PC-9 (cell line): ENCODE measurements around the gene ZNF488. TPM values are rescaled to one million over a fixed set of nuclear protein-coding genes. Genes with fewer than 3 reads are reported as not detected.

Source experiments
- BruUV-seq: library from RNA; stranded (reverse); fragments of 400-500 nt; replicated peaks from 2 replicates; lab custom pipeline; 2021; lab: Mats Ljungman, UMichigan
- CTCF ChIA-PET: fragments of 300-600 bp; sonication (Branson Sonifier 250); formaldehyde crosslinking; loops from one replicate; lab custom pipeline; 2022; ENCODE audit warnings: antibody characterized with exemption; lab: Charles Lee
- POLR2A ChIA-PET: fragments of 300-600 bp; sonication (Branson Sonifier 250); formaldehyde crosslinking; loops from one replicate; lab custom pipeline; 2022; ENCODE audit warnings: antibody characterized with exemption; ENCODE audit not compliant: unreplicated experiment; lab: Charles Lee
- DNase-seq, 2 experiments: peaks; one replicate each; pipeline versions ENCODE4 v3.0.0 to v3.0.0-alpha.2; 2015 to 2022; ENCODE audit warnings: mixed read lengths in 1 of 2
- H2AFZ ChIP-seq: fragments of 200-600 bp; sonication (generic); 2 replicates; pipeline ENCODE4 v1.8.1; 2017; ENCODE audit warnings: antibody characterized with exemption
- H3F3A ChIP-seq: fragments of 200-600 bp; sonication (generic); 2 replicates; pipeline ENCODE4 v1.8.1; 2017; ENCODE audit warnings: antibody characterized with exemption, mild to moderate bottlenecking, low read depth; ENCODE audit not compliant: insufficient read depth
- H3K27ac ChIP-seq: fragments of 200-600 bp; sonication (generic); 2 replicates; pipeline ENCODE4 v1.6.1; 2016; ENCODE audit warnings: mixed run types
- H3K27me3 ChIP-seq: fragments of 200-600 bp; sonication (generic); 2 replicates; pipeline ENCODE4 v1.6.1; 2016; ENCODE audit warnings: low read depth, mixed run types; ENCODE audit not compliant: insufficient read depth
- H3K36me3 ChIP-seq: fragments of 200-600 bp; sonication (generic); 2 replicates; pipeline ENCODE4 v1.6.1; 2016; ENCODE audit warnings: low read depth, mixed run types
- H3K4me1 ChIP-seq: fragments of 200-600 bp; sonication (generic); replicated peaks from 2 replicates; pipeline ENCODE4 v1.6.1; 2016; ENCODE audit warnings: mixed run types; ENCODE audit not compliant: insufficient read depth
- H3K4me2 ChIP-seq: fragments of 200-600 bp; sonication (generic); 2 replicates; pipeline ENCODE4 v1.6.1; 2017; ENCODE audit warnings: mixed run types
- H3K4me3 ChIP-seq: fragments of 200-600 bp; sonication (generic); 2 replicates; pipeline ENCODE4 v1.6.1; 2016; ENCODE audit warnings: mixed run types
- H3K79me2 ChIP-seq: fragments of 200-600 bp; sonication (generic); 2 replicates; pipeline ENCODE4 v1.6.1; 2017; ENCODE audit warnings: low read depth, mixed run types
- H3K9me2 ChIP-seq: fragments of 200-600 bp; sonication (generic); 2 replicates; pipeline ENCODE4 v1.8.1; 2017; ENCODE audit warnings: mild to moderate bottlenecking; ENCODE audit not compliant: insufficient read depth
- H3K9me3 ChIP-seq: fragments of 200-600 bp; sonication (generic); 2 replicates; pipeline ENCODE4 v1.8.1; 2016; ENCODE audit warnings: low read depth; ENCODE audit not compliant: insufficient read depth
- H4K20me1 ChIP-seq: fragments of 200-600 bp; sonication (generic); 2 replicates; pipeline ENCODE4 v1.8.1; 2017; ENCODE audit not compliant: insufficient read depth
- EZH2 ChIP-seq: fragments of 200-600 bp; sonication (generic); IDR thresholded peaks from 2 replicates; pipeline ENCODE4 v1.8.0; 2017; ENCODE audit warnings: antibody characterized with exemption, low read depth
- intact Hi-C: fragments of 100-400 bp; cut with micrococcal nuclease; formaldehyde crosslinking; loops from one replicate; pipeline ENCODE4 v1.10.0; 2022; ENCODE audit not compliant: unreplicated experiment
- total RNA-seq: library from RNA; stranded (reverse); gene quantifications from 2 replicates; pipeline ENCODE4 v1.2.3, GENCODE V29; 2021
- TF ChIP-seq, protein P1 (sequence below): fragments of 200-600 bp; sonication (generic); conservative IDR thresholded peaks from 2 replicates; pipeline ENCODE4 v1.6.1; 2017; ENCODE audit warnings: mixed run types, antibody characterized with exemption, mild to moderate bottlenecking, moderate library complexity

The ZNF488 gene
- total RNA-seq, 1 experiment from 2014 or later = 18.1 TPM

GRCh38 chr10:47323087-47323486, 61.0 kb downstream of the ZNF488 start:
- H3K9me3 ChIP-seq = no peaks in the 10 kb centered on the region
- intact Hi-C loops = no loop called here
- ChIA-PET CTCF (interaction anchor here (0.7 to 1.6 kb wide), 2 partner anchors 18 to 412 kb away, joined by 3 to 6 read pairs; partner anchors contain the start of gene PTPN20), POLR2A (interaction anchor here (0.6 to 0.8 kb wide), 2 partner anchors 9 to 29 kb away, joined by 4 read pairs; no protein-coding TSS in a partner anchor)
- H3K4me3 ChIP-seq = no peak overlapping the region
- H3K4me1 ChIP-seq = peaks cover 22% of the 10 kb centered on the region
- no peak overlapping the region for H3K27ac ChIP-seq
- no peak overlapping the region for H2AFZ ChIP-seq
- TF ChIP-seq EZH2 = no peak
- TF ChIP-seq, protein P1, sequence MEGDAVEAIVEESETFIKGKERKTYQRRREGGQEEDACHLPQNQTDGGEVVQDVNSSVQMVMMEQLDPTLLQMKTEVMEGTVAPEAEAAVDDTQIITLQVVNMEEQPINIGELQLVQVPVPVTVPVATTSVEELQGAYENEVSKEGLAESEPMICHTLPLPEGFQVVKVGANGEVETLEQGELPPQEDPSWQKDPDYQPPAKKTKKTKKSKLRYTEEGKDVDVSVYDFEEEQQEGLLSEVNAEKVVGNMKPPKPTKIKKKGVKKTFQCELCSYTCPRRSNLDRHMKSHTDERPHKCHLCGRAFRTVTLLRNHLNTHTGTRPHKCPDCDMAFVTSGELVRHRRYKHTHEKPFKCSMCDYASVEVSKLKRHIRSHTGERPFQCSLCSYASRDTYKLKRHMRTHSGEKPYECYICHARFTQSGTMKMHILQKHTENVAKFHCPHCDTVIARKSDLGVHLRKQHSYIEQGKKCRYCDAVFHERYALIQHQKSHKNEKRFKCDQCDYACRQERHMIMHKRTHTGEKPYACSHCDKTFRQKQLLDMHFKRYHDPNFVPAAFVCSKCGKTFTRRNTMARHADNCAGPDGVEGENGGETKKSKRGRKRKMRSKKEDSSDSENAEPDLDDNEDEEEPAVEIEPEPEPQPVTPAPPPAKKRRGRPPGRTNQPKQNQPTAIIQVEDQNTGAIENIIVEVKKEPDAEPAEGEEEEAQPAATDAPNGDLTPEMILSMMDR = no peak
- BruUV-seq = no TSS peak
- H3K27me3 ChIP-seq = no peaks in the 10 kb centered on the region
- H4K20me1 ChIP-seq = no peaks in the 10 kb centered on the region
- no peaks in the 10 kb centered on the region for H3K9me2 ChIP-seq
- H3K36me3 ChIP-seq = no peaks in the 10 kb centered on the region
- 0 out of 2 replicates have a peak overlapping the region, but pooled peaks have one; percentile 5 for H3K4me2 ChIP-seq
- DNase-seq = no peak
- H3K79me2 ChIP-seq = no peaks in the 10 kb centered on the region
- H3F3A ChIP-seq = no peaks in the 10 kb centered on the region

DNA sequence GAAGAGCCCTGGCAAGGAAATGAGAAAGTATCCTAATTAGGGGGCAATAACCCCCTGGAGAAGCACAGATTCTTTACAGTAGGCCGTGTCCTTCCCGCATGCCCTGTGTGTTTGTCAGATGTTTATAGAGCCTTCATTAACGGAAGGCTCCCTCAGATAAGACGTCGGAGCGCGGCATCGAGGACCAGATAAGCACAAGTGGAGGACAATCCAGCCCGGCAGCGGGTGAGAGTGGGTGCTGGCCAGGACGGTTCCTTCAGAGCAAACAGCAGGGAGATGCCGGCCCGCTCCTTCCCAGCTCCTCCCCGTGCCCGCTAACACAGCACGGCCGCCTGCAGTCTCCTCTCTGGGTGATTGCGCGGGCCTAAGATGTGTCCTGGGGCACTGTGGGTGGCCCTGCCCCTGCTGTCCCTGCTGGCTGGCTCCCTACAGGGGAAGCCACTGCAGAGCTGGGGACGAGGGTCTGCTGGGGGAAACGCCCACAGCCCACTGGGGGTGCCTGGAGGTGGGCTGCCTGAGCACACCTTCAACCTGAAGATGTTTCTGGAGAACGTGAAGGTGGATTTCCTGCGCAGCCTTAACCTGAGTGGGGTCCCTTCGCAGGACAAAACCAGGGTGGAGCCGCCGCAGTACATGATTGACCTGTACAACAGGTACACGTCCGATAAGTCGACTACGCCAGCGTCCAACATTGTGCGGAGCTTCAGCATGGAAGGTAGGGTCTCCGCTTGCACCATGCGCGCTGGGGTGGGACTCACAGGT, 61.6 kb downstream of the ZNF488 start, which contains the start of gene GDF2:
Gene GDF2 (plus strand): TSS at position 155 of the 762 bp plus-strand sequence. CDS start 215 bp downstream, at position 370.
- H3K9me2 ChIP-seq = no peaks in the 10 kb centered on the region
- H3K4me3 ChIP-seq = no peak within 1 kb of the TSS
- H3K27me3 ChIP-seq = no peaks in the 10 kb centered on the region
- ChIA-PET CTCF (interaction anchor here (0.7 to 1.6 kb wide), 2 partner anchors 18 to 411 kb away, joined by 3 to 6 read pairs; partner anchors contain the start of gene PTPN20), POLR2A (interaction anchor here (0.6 kb wide), 1 partner anchor 28 kb away, joined by 4 read pairs; no protein-coding TSS in a partner anchor)
- BruUV-seq = no TSS peak
- no peak for DNase-seq
- H3K4me2 ChIP-seq = 0 out of 2 replicates have a peak within 1 kb of the TSS, but pooled peaks have one; percentile 5
- no peak for TF ChIP-seq EZH2
- TF ChIP-seq, protein P1 = no peak
- H3K9me3 ChIP-seq = no peaks in the 10 kb centered on the region
- no peaks in the 10 kb centered on the region for H4K20me1 ChIP-seq
- intact Hi-C loops = no loop called here
- H3F3A ChIP-seq = no peaks in the 10 kb centered on the region
- no peaks in the 10 kb centered on the region for H3K79me2 ChIP-seq
- H2AFZ ChIP-seq = no peak within 1 kb of the TSS
- peaks cover 22% of the 10 kb centered on the region for H3K4me1 ChIP-seq
- no peaks in the 10 kb centered on the region for H3K36me3 ChIP-seq
- no peak within 1 kb of the TSS for H3K27ac ChIP-seq

- Histone ChIP-seq H3K79me2 (no peaks in the 10 kb centered on the region), H3K9me2 (no peaks in the 10 kb centered on the region), H3K4me1 (peaks cover 19% of the 10 kb centered on the region), H3K9me3 (no peaks in the 10 kb centered on the region), H3K4me3 (no peak overlapping the region), H3K27ac (no peak overlapping the region), H3K4me2 (no peak overlapping the region), H3K27me3 (no peaks in the 10 kb centered on the region), H4K20me1 (no peaks in the 10 kb centered on the region), H3K36me3 (no peaks in the 10 kb centered on the region), H2AFZ (no peak overlapping the region), H3F3A (no peaks in the 10 kb centered on the region)
- CTCF ChIA-PET = no interaction called here
- no TSS peak for BruUV-seq
- TF ChIP-seq, protein P1 = no peak
- TF ChIP-seq EZH2 = no peak
- POLR2A ChIA-PET = no interaction called here
- intact Hi-C loops = no loop called here
- DNase-seq = no peak
Measured at GRCh38 chr10:47321521-47322195, 62.4 kb downstream of the ZNF488 start.
